Measurements from ENCODE around the gene ACSL6.

DNA sequence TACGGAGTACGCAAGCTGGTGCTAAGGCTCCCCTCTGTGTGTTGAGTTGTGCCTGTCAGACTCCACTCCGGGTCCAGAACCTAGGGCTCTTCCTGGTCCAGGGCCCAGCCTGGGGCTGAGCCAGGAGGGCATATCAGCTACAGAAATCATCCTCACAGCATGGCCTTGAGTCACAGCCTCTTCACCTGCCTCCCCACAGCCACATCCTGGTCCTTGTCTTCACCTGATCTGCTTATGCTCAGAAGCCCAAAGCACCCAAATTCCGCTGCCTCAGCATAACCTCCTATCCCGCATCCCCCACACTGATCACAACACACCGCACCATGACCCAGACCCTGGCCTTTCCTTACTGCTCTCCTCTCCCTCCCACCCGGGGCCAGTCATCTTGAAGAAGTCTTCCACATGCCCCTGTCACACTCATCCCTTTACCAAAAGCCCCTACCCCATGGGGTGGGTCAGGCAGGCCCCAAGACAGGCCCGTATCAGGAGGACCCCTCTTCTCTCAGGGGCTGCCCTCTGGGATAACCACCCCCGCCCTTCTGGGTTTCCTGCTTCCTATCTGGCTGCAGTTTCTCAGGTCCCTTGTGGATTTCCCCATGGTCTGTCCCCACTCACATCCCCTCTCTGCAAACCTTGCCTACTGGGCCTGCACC is 47.7 kb upstream of the ACSL6 start:
- TF ChIP-seq FOXK1 (CRISPR knock-in tag; IDR thresholded peaks at IDR 0.05) = no peak
- no peak for TF ChIP-seq SP1 (CRISPR knock-in tag; conservative IDR thresholded peaks at IDR 0.05)
- TF ChIP-seq, protein P1, sequence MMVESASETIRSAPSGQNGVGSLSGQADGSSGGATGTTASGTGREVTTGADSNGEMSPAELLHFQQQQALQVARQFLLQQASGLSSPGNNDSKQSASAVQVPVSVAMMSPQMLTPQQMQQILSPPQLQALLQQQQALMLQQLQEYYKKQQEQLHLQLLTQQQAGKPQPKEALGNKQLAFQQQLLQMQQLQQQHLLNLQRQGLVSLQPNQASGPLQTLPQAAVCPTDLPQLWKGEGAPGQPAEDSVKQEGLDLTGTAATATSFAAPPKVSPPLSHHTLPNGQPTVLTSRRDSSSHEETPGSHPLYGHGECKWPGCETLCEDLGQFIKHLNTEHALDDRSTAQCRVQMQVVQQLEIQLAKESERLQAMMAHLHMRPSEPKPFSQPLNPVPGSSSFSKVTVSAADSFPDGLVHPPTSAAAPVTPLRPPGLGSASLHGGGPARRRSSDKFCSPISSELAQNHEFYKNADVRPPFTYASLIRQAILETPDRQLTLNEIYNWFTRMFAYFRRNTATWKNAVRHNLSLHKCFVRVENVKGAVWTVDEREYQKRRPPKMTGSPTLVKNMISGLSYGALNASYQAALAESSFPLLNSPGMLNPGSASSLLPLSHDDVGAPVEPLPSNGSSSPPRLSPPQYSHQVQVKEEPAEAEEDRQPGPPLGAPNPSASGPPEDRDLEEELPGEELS (CRISPR knock-in tag; IDR thresholded peaks at IDR 0.05) = no peak
- TF ChIP-seq TEAD4 (CRISPR knock-in tag; IDR thresholded peaks at IDR 0.05) = no peak
- TF ChIP-seq, protein P2, sequence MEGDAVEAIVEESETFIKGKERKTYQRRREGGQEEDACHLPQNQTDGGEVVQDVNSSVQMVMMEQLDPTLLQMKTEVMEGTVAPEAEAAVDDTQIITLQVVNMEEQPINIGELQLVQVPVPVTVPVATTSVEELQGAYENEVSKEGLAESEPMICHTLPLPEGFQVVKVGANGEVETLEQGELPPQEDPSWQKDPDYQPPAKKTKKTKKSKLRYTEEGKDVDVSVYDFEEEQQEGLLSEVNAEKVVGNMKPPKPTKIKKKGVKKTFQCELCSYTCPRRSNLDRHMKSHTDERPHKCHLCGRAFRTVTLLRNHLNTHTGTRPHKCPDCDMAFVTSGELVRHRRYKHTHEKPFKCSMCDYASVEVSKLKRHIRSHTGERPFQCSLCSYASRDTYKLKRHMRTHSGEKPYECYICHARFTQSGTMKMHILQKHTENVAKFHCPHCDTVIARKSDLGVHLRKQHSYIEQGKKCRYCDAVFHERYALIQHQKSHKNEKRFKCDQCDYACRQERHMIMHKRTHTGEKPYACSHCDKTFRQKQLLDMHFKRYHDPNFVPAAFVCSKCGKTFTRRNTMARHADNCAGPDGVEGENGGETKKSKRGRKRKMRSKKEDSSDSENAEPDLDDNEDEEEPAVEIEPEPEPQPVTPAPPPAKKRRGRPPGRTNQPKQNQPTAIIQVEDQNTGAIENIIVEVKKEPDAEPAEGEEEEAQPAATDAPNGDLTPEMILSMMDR (IDR thresholded peaks at IDR 0.05) = no peak
- TF ChIP-seq JUN (CRISPR knock-in tag; IDR thresholded peaks at IDR 0.05) = no peak
- TF ChIP-seq, protein P3, sequence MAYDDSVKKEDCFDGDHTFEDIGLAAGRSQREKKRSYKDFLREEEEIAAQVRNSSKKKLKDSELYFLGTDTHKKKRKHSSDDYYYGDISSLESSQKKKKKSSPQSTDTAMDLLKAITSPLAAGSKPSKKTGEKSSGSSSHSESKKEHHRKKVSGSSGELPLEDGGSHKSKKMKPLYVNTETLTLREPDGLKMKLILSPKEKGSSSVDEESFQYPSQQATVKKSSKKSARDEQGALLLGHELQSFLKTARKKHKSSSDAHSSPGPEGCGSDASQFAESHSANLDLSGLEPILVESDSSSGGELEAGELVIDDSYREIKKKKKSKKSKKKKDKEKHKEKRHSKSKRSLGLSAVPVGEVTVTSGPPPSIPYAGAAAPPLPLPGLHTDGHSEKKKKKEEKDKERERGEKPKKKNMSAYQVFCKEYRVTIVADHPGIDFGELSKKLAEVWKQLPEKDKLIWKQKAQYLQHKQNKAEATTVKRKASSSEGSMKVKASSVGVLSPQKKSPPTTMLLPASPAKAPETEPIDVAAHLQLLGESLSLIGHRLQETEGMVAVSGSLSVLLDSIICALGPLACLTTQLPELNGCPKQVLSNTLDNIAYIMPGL (CRISPR knock-in tag; IDR thresholded peaks at IDR 0.05) = no peak
- TF ChIP-seq, protein P4, sequence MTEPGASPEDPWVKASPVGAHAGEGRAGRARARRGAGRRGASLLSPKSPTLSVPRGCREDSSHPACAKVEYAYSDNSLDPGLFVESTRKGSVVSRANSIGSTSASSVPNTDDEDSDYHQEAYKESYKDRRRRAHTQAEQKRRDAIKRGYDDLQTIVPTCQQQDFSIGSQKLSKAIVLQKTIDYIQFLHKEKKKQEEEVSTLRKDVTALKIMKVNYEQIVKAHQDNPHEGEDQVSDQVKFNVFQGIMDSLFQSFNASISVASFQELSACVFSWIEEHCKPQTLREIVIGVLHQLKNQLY (CRISPR knock-in tag; IDR thresholded peaks at IDR 0.05) = no peak
- no peak for TF ChIP-seq CREB1 (CRISPR knock-in tag; IDR thresholded peaks at IDR 0.05)
- TF ChIP-seq, protein P5, sequence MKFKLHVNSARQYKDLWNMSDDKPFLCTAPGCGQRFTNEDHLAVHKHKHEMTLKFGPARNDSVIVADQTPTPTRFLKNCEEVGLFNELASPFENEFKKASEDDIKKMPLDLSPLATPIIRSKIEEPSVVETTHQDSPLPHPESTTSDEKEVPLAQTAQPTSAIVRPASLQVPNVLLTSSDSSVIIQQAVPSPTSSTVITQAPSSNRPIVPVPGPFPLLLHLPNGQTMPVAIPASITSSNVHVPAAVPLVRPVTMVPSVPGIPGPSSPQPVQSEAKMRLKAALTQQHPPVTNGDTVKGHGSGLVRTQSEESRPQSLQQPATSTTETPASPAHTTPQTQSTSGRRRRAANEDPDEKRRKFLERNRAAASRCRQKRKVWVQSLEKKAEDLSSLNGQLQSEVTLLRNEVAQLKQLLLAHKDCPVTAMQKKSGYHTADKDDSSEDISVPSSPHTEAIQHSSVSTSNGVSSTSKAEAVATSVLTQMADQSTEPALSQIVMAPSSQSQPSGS (CRISPR knock-in tag; IDR thresholded peaks at IDR 0.05; ENCODE audit: borderline replicate concordance, low read depth) = no peak
- no peak for TF ChIP-seq ELF4 (CRISPR knock-in tag; IDR thresholded peaks at IDR 0.05; ENCODE audit: low read depth)
- TF ChIP-seq, protein P6, sequence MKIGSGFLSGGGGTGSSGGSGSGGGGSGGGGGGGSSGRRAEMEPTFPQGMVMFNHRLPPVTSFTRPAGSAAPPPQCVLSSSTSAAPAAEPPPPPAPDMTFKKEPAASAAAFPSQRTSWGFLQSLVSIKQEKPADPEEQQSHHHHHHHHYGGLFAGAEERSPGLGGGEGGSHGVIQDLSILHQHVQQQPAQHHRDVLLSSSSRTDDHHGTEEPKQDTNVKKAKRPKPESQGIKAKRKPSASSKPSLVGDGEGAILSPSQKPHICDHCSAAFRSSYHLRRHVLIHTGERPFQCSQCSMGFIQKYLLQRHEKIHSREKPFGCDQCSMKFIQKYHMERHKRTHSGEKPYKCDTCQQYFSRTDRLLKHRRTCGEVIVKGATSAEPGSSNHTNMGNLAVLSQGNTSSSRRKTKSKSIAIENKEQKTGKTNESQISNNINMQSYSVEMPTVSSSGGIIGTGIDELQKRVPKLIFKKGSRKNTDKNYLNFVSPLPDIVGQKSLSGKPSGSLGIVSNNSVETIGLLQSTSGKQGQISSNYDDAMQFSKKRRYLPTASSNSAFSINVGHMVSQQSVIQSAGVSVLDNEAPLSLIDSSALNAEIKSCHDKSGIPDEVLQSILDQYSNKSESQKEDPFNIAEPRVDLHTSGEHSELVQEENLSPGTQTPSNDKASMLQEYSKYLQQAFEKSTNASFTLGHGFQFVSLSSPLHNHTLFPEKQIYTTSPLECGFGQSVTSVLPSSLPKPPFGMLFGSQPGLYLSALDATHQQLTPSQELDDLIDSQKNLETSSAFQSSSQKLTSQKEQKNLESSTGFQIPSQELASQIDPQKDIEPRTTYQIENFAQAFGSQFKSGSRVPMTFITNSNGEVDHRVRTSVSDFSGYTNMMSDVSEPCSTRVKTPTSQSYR (CRISPR knock-in tag; IDR thresholded peaks at IDR 0.05) = no peak
- TF ChIP-seq, protein P7, sequence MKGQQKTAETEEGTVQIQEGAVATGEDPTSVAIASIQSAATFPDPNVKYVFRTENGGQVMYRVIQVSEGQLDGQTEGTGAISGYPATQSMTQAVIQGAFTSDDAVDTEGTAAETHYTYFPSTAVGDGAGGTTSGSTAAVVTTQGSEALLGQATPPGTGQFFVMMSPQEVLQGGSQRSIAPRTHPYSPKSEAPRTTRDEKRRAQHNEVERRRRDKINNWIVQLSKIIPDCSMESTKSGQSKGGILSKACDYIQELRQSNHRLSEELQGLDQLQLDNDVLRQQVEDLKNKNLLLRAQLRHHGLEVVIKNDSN (CRISPR knock-in tag; IDR thresholded peaks at IDR 0.05) = no peak
